GM10248 (cell line): ENCODE data around the gene VPS33B.

Experiments used
- CTCF ChIA-PET: fragments of 300-600 bp; sonication (Branson Sonifier 250); formaldehyde crosslinking; extraction: SDS; loops from one replicate; lab custom pipeline; 2021; ENCODE audit warnings: antibody characterized with exemption; lab: Yijun Ruan, JAX
- POLR2A ChIA-PET: fragments of 350-650 bp; sonication (Branson Sonifier 250); formaldehyde crosslinking; extraction: SDS; loops from one replicate; lab custom pipeline; 2020; ENCODE audit warnings: antibody characterized with exemption; lab: Yijun Ruan, JAX
- DNase-seq: peaks from one replicate; pipeline ENCODE4 v3.0.0; 2012; ENCODE audit errors: extremely low spot score
- CTCF ChIP-seq: IDR thresholded peaks from 2 replicates; pipeline ENCODE4 v1.5.1; 2012; ENCODE audit warnings: mild to moderate bottlenecking, low read depth; ENCODE audit errors: extremely low read depth, missing control alignments, control extremely low read depth

Gene VPS33B

DNA sequence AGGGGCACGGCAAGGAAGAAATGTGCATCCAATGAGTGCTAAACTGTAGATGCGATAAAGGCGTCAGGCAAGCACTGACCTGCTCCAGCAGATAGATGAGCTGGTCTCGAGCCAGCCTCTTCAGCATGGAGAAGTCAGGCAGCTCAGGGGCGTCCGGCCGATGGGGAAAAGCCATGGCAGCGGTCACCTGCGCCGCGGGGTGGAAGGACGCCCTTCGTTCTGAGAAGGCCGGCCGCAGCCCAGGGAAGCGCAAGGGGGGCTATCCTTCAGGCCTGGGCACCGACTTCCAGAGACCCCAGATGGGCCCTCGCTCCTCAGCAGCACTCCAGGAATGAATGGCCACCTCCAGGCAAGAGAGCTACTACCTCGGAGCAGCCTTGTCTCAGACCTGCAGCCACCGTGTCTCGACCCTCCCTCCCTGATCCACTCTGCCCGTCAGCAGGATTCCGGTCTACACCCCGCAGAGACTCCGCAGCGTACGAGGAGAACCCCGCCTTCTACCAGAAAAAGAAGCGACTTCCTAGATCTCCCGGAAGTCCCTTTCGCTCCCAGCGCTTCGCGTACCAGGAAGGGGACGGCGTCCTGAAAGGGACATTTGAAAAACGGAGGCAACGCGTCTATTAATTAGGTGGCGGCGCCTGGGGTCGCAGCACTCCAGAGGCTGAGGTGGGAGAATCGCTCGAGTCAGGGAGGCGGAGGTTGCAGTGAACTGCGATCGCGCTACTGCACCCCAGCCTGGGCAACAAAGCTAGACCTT lies at the start of gene VPS33B:
Gene VPS33B (minus strand): TSS at position 520 of the 757 bp plus-strand sequence. CDS start 345 bp downstream, at position 175.
- DNase-seq, result peak; percentile 79
- no peak for TF ChIP-seq CTCF
- ChIA-PET POLR2A (no interaction called here), CTCF (interaction anchor here (0.7 to 4.3 kb wide), 14 partner anchors 11 to 249 kb away, joined by 3 to 37 read pairs (median 6); no protein-coding TSS in a partner anchor)

GRCh38 chr15:91072161-91072560 lies 49.8 kb upstream of the VPS33B start:
- no peak for DNase-seq
- CTCF ChIA-PET, result interaction anchor here (1.8 kb wide), 1 partner anchor 17 kb away, joined by 5 read pairs; no protein-coding TSS in a partner anchor
- POLR2A ChIA-PET, result no interaction called here
- no peak for TF ChIP-seq CTCF

DNA sequence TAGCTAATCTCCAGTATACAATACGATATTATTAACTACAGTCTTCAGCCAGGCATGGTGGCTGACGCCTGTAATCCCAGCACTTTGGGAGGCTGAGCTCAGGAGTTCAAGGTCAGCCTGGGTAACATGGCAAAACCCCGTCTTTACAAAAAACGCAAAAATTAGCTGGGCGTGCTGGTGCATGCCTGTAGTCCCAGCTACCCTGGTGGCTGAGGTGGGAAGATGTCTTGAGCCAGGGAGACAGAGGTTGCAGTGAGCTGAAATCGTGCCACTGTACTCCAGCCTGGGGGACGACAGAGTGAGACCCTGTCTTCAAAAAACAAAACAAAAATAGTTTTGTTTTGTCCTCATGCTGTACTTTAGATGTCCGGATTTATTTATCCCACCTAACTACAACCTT lies 48.5 kb upstream of the VPS33B start:
- ChIA-PET CTCF (interaction anchor here (1.0 to 1.5 kb wide), 3 partner anchors 16 to 115 kb away, joined by 3 to 5 read pairs (median 4); partner anchors contain the start of gene SV2B), POLR2A (no interaction called here)
- no peak for TF ChIP-seq CTCF
- no peak for DNase-seq

DNA sequence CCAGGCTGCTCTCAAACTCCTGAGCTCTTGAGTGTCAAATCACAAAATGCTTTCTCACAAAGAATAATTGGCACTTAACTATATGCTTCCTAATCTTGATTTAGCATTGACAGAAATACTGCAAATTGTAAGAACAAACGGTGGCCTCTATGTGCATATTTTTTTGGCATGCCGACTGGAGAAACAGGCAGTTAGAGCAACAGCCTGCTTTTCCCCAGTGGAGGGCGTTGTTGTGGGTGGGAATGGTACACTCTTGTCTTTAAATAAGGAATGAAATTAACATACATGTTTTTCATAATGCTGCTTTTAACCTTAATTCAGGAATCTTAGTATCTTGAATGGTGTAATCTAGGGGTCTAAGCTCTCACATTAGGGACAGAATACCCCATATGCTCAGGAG lies 46.6 kb upstream of the VPS33B start:
- no peak for DNase-seq
- ChIA-PET POLR2A (no interaction called here), CTCF (interaction anchor here (0.8 to 3.8 kb wide), 3 partner anchors 13 to 203 kb away, joined by 3 to 20 read pairs (median 9); no protein-coding TSS in a partner anchor)
- TF ChIP-seq CTCF, result no peak

GRCh38 chr15:91068436-91068835 lies 46.0 kb upstream of the VPS33B start:
- DNase-seq, result no peak
- ChIA-PET CTCF (interaction anchor here (0.8 to 3.8 kb wide), 3 partner anchors 13 to 204 kb away, joined by 3 to 20 read pairs (median 9); no protein-coding TSS in a partner anchor), POLR2A (no interaction called here)
- TF ChIP-seq CTCF, result no peak

- ChIA-PET CTCF (interaction anchor here (0.7 to 3.8 kb wide), 5 partner anchors 9 to 205 kb away, joined by 4 to 20 read pairs (median 5); no protein-coding TSS in a partner anchor), POLR2A (no interaction called here)
- no peak for DNase-seq
- no peak for TF ChIP-seq CTCF
Measured at GRCh38 chr15:91067036-91067435, 44.6 kb upstream of the VPS33B start.
